HCT116 (cell line): Measurements from ENCODE around the gene HK1. TPM values are rescaled to one million over a fixed set of nuclear protein-coding genes. Genes with fewer than 3 reads are reported as not detected.

Experiments used
- ATAC-seq: fragments of 200-7000 bp; cut with Tn5 transposase; 2 replicates; pipeline ENCODE4 v1.9.1; 2020; ENCODE audit warnings: mild to moderate bottlenecking, moderate library complexity
- BruUV-seq: library from RNA; stranded (reverse); fragments of 400-500 nt; replicated peaks from 2 replicates; lab custom pipeline; 2021; lab: Mats Ljungman, UMichigan
- CTCF ChIA-PET: fragments of 300-600 bp; sonication (Branson Sonifier 250); formaldehyde crosslinking; loops from one replicate; lab custom pipeline; 2021; ENCODE audit warnings: antibody characterized with exemption; lab: Charles Lee
- POLR2A ChIA-PET: fragments of 300-600, 350-600 bp; sonication (Branson Sonifier 250); formaldehyde crosslinking; loops from one replicate; lab custom pipeline; 2021; ENCODE audit warnings: antibody characterized with exemption; lab: Charles Lee
- RAD21 ChIA-PET, 2 experiments: fragments of 300-600 bp; sonication (Branson Sonifier 250); formaldehyde crosslinking; loops; one replicate each; lab custom pipeline; 2023; ENCODE audit warnings: low total read pairs in 2 of 2; ENCODE audit not compliant: uncharacterized antibody in 2 of 2, unreplicated experiment in 2 of 2, low non-redundant PET in 1 of 2; lab: Charles Lee
- DNase-seq: peaks from one replicate; pipeline ENCODE4 v3.0.0-alpha.2; 2010; ENCODE audit warnings: low read depth, low spot score
- H2AFZ ChIP-seq: fragments of 200-600 bp; shearing (Covaris generic), sonication (generic); 2 replicates; pipeline ENCODE4 v1.6.1; 2017; ENCODE audit warnings: low read depth, mixed run types, mixed read lengths, antibody characterized with exemption, low read length; ENCODE audit not compliant: poor library complexity, severe bottlenecking
- H3K27ac ChIP-seq: 2 replicates; pipeline ENCODE4 v1.5.1; 2012; ENCODE audit warnings: low read depth, low read length
- H3K27me3 ChIP-seq: fragments of 200-600 bp; sonication (generic); 2 replicates; pipeline ENCODE4 v1.6.1; 2016; ENCODE audit warnings: mixed run types, low read length, mixed read lengths; ENCODE audit not compliant: insufficient read depth
- H3K36me3 ChIP-seq, 2 experiments: fragments of 200-500 bp in 1 of 2; fragments of 200-600 bp in 1 of 2; sonication (Bioruptor generic) in 1 of 2; sonication (generic) in 1 of 2; 2 replicates each; pipeline versions ENCODE4 v1.5.1 to v1.6.1; 2014 to 2016; ENCODE audit warnings: low read length in 2 of 2, inconsistent platforms in 1 of 2, mixed read lengths in 1 of 2, mixed run types in 1 of 2; ENCODE audit not compliant: insufficient read depth in 2 of 2, control insufficient read depth in 1 of 2
- H3K4me1 ChIP-seq, 2 experiments: fragments of 200-600 bp in 1 of 2; sonication (generic) in 1 of 2; 2 replicates each; pipeline versions ENCODE4 v1.5.1 to v1.6.1; 2012 to 2017; ENCODE audit warnings: low read length in 2 of 2, inconsistent platforms in 1 of 2, mild to moderate bottlenecking in 1 of 2, mixed read lengths in 1 of 2, mixed run types in 1 of 2, moderate library complexity in 1 of 2; ENCODE audit not compliant: insufficient read depth in 2 of 2, control insufficient read depth in 1 of 2
- H3K4me2 ChIP-seq: fragments of 200-600 bp; sonication (generic); 2 replicates; pipeline ENCODE4 v1.6.1; 2017; ENCODE audit warnings: mixed run types, low read length, mixed read lengths
- H3K4me3 ChIP-seq, 2 experiments: fragments of 200-600 bp in 1 of 2; sonication (generic) in 1 of 2; replicated peaks in 1 of 2; 2 replicates each; pipeline ENCODE4 v1.5.1; 2011 to 2016; ENCODE audit warnings: low read length in 2 of 2, control low read depth in 1 of 2, low read depth in 1 of 2, mild to moderate bottlenecking in 1 of 2, mixed read lengths in 1 of 2, mixed run types in 1 of 2
- H3K79me2 ChIP-seq: fragments of 200-600 bp; sonication (generic); 2 replicates; pipeline ENCODE4 v1.6.1; 2017; ENCODE audit warnings: mild to moderate bottlenecking, mixed run types, low read length, moderate library complexity, mixed read lengths; ENCODE audit not compliant: insufficient read depth
- H3K9ac ChIP-seq: fragments of 200-600 bp; sonication (generic); 2 replicates; pipeline ENCODE4 v1.6.1; 2016; ENCODE audit warnings: low read length, mixed read lengths
- H3K9me2 ChIP-seq: fragments of 200-600 bp; sonication (generic), shearing (Covaris generic); 2 replicates; pipeline ENCODE4 v1.6.1; 2017; ENCODE audit warnings: mixed run types, mild to moderate bottlenecking, moderate library complexity; ENCODE audit not compliant: insufficient read depth
- H3K9me3 ChIP-seq, 2 experiments: fragments of 200-500 bp in 1 of 2; fragments of 200-600 bp in 1 of 2; sonication (Bioruptor generic) in 1 of 2; sonication (generic) in 1 of 2; 2 replicates each; pipeline ENCODE4 v1.6.1; 2014 to 2017; ENCODE audit warnings: low read length in 2 of 2, mixed read lengths in 2 of 2, inconsistent platforms in 1 of 2, low read depth in 1 of 2, mild to moderate bottlenecking in 1 of 2, mixed run types in 1 of 2, moderate library complexity in 1 of 2; ENCODE audit not compliant: control insufficient read depth in 1 of 2, insufficient read depth in 1 of 2
- H4K20me1 ChIP-seq: fragments of 200-600 bp; sonication (generic), shearing (Covaris generic); 2 replicates; pipeline ENCODE4 v1.6.1; 2017; ENCODE audit warnings: mixed run types, mild to moderate bottlenecking, moderate library complexity; ENCODE audit not compliant: insufficient read depth
- CBX3 ChIP-seq: IDR thresholded peaks from 2 replicates; pipeline ENCODE4 v1.6.1; 2012; ENCODE audit warnings: low read depth
- JUND ChIP-seq: IDR thresholded peaks from 2 replicates; pipeline ENCODE4 v1.6.1; 2012
- POLR2AphosphoS5 ChIP-seq: IDR thresholded peaks from 2 replicates; pipeline ENCODE4 v1.6.1; 2011; ENCODE audit warnings: mild to moderate bottlenecking, low read depth, low read length, moderate library complexity
- SIN3A ChIP-seq: IDR thresholded peaks from 2 replicates; pipeline ENCODE4 v1.6.1; 2012; ENCODE audit warnings: low read depth
- YY1 ChIP-seq: IDR thresholded peaks from 2 replicates; pipeline ENCODE4 v1.6.1; 2011; ENCODE audit warnings: low read length, low read depth, moderate library complexity, mild to moderate bottlenecking; ENCODE audit not compliant: insufficient replicate concordance; ENCODE audit errors: extremely low read depth
- ZFX ChIP-seq: fragments of 450-650 bp; IDR thresholded peaks from 2 replicates; pipeline ENCODE4 v1.6.1; 2017
- intact Hi-C: fragments of 100-400 bp; cut with micrococcal nuclease; formaldehyde crosslinking; loops from 2 replicates; pipeline ENCODE4 v1.10.0; 2022
- total RNA-seq: library from RNA; stranded (reverse); gene quantifications from one replicate; pipeline ENCODE4 v1.2.1, GENCODE V29; 2021; ENCODE audit not compliant: unreplicated experiment
- TF ChIP-seq, protein P1 (sequence below): IDR thresholded peaks from 2 replicates; pipeline ENCODE4 v1.6.1; 2012
- TF ChIP-seq, protein P2 (sequence below): IDR thresholded peaks from 2 replicates; pipeline ENCODE4 v1.6.1; 2012
- TF ChIP-seq, protein P3 (sequence below): IDR thresholded peaks from 2 replicates; pipeline ENCODE4 v1.6.1; 2011; ENCODE audit warnings: mild to moderate bottlenecking, low read length, moderate library complexity; ENCODE audit not compliant: insufficient replicate concordance; ENCODE audit errors: extremely low read depth

The HK1 gene
- total RNA-seq, 1 experiment from 2014 or later, result 50.3 TPM

DNA sequence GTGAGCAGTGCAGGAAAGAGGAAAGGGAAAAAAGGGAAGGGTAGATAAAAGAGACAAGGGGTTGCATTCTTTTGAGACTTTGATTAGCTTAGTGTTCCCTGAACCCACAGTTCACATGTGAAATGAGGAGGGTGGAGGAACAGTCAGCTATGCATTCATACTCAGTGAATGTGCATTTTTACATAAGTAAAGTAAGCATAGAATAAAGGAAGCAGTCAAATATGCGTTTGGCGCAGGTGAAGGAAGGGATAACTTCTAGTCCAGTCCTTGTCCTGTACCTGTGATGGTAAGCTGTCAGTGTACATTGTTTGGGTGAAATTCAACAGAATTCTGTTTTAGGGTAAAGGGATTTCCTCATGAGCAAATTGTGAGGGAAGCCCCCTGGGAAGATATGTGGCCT lies 28.1 kb downstream of the HK1 start:
- H3K4me3 ChIP-seq, result no peak overlapping the region
- no peaks in the 10 kb centered on the region for H3K4me1 ChIP-seq
- no peak overlapping the region for H2AFZ ChIP-seq
- H3K4me2 ChIP-seq, result no peak overlapping the region
- H4K20me1 ChIP-seq, result no peaks in the 10 kb centered on the region
- H3K9me3 ChIP-seq, result no peaks in the 10 kb centered on the region
- H3K27me3 ChIP-seq, result no peaks in the 10 kb centered on the region
- DNase-seq (no peak), ATAC-seq (no peak)
- ChIA-PET CTCF (no interaction called here), RAD21 (no interaction called here), POLR2A (no interaction called here)
- no peaks in the 10 kb centered on the region for H3K79me2 ChIP-seq
- no TSS peak for BruUV-seq
- no peaks in the 10 kb centered on the region for H3K36me3 ChIP-seq
- no peak overlapping the region for H3K27ac ChIP-seq
- intact Hi-C loops, result no loop called here
- H3K9me2 ChIP-seq, result no peaks in the 10 kb centered on the region
- TF ChIP-seq, protein P1, sequence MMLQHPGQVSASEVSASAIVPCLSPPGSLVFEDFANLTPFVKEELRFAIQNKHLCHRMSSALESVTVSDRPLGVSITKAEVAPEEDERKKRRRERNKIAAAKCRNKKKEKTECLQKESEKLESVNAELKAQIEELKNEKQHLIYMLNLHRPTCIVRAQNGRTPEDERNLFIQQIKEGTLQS, result no peak
- TF ChIP-seq SIN3A (no peak), ZFX (no peak), JUND (no peak), CBX3 (no peak), POLR2AphosphoS5 (no peak), YY1 (no peak)
- TF ChIP-seq, protein P2, sequence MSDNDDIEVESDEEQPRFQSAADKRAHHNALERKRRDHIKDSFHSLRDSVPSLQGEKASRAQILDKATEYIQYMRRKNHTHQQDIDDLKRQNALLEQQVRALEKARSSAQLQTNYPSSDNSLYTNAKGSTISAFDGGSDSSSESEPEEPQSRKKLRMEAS, result no peak
- TF ChIP-seq, protein P3, sequence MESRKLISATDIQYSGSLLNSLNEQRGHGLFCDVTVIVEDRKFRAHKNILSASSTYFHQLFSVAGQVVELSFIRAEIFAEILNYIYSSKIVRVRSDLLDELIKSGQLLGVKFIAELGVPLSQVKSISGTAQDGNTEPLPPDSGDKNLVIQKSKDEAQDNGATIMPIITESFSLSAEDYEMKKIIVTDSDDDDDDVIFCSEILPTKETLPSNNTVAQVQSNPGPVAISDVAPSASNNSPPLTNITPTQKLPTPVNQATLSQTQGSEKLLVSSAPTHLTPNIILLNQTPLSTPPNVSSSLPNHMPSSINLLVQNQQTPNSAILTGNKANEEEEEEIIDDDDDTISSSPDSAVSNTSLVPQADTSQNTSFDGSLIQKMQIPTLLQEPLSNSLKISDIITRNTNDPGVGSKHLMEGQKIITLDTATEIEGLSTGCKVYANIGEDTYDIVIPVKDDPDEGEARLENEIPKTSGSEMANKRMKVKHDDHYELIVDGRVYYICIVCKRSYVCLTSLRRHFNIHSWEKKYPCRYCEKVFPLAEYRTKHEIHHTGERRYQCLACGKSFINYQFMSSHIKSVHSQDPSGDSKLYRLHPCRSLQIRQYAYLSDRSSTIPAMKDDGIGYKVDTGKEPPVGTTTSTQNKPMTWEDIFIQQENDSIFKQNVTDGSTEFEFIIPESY, result no peak
- H3K9ac ChIP-seq, result no peak overlapping the region
